ENCODE results near the gene SLC37A4.
A peak's percentile ranks its signal among the peaks of the same experiment; 100 is the strongest.

Gene SLC37A4

DNA sequence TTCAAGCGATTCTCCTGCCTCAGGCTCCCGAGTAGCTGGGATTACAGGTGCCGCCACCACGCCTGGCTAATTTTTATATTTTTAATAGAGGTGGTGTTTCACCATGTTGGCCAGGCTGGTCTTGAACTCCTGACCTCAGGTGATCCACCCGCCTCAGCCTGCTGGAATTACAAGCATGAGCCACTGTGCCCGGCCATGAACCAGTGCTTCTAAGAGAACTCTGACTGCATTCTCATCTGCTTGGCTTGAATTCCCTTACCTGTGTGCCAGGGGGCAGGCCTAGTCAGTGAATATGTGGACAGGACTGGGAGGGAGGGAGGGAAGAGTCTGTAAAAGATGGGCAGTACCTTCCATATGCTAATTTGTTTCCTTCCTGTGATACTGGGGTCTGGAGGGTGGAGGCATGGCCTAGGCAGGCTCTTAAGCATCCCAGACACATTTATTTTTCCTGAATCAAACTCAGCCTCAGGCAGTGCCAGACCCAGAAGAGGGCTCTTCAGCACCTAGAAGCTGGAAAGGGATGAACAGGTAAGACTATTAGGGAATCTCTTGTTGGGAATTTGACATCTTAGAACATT, 19.1 kb downstream of the SLC37A4 start:
- DNase-seq (ENCODE audit: low spot score), result no peak
- in situ Hi-C loops (cut with MboI; ENCODE audit: low pct_unique_long_range_greater_than_20kb, low sequenced_read_pairs, unreplicated experiment), result no loop called here
- TF ChIP-seq CTCF (IDR thresholded peaks at IDR 0.05; ENCODE audit: extremely low read depth, insufficient read depth, missing control alignments), result no peak

DNA sequence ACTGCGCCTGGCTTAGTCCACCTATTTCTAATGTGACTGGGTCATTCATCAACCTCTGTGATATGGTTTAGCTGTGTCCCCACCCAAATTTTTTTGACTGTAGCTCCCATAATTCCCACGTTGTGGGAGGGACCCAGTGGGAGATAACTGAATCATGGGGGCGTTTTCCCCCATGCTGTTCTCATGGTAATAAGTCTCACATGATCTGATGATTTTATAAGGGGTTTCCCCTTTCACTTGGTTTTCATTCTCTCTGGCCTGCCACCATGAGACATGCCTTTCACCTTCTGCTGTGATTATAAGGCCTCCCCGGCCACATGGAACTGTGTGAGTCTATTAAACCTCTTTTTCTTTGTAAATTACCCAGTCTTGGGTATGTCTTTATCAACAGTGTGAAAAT, 24.0 kb downstream of the SLC37A4 start:
- TF ChIP-seq CTCF (IDR thresholded peaks at IDR 0.05; ENCODE audit: extremely low read depth, insufficient read depth, missing control alignments), result no peak
- DNase-seq (ENCODE audit: low spot score), result no peak
- in situ Hi-C loops (cut with MboI; ENCODE audit: low pct_unique_long_range_greater_than_20kb, low sequenced_read_pairs, unreplicated experiment), result no loop called here

DNA sequence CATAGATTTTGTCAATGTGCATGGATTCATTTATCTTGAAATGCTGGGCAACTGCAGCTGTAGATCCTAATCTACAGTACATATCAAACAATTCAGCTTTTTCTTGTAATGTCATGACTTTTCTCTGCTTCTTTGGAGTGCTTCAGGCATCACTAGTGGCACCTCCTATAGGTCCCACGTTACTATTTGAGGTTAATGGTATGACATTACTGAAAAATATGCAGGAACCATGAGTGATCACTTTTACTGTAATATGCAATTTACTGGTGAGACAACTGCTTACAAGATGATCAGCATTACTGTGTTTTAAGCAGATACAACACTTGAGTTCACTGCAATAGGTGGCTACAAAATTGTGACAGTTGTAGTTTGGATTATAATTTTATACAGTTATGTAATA, 29.8 kb downstream of the SLC37A4 start:
- in situ Hi-C loops (cut with MboI; ENCODE audit: low pct_unique_long_range_greater_than_20kb, low sequenced_read_pairs, unreplicated experiment), result no loop called here
- no peak for DNase-seq (ENCODE audit: low spot score)

GRCh38 chr11:118998822-118999221, 31.9 kb downstream of the SLC37A4 start:
- DNase-seq (ENCODE audit: low spot score), result no peak
- in situ Hi-C loops (cut with MboI; ENCODE audit: low pct_unique_long_range_greater_than_20kb, low sequenced_read_pairs, unreplicated experiment), result no loop called here
- no peak for TF ChIP-seq CTCF (IDR thresholded peaks at IDR 0.05; ENCODE audit: extremely low read depth, insufficient read depth, missing control alignments)

More for the DNA sequence above, 29.8 kb downstream of the SLC37A4 start:
- TF ChIP-seq CTCF (IDR thresholded peaks at IDR 0.05; ENCODE audit: extremely low read depth, insufficient read depth, missing control alignments), result no peak

GRCh38 chr11:118998388-118998717, 32.3 kb downstream of the SLC37A4 start:
- in situ Hi-C loops (cut with MboI; ENCODE audit: low pct_unique_long_range_greater_than_20kb, low sequenced_read_pairs, unreplicated experiment), result no loop called here

GRCh38 chr11:118997627-118998387, 32.9 kb downstream of the SLC37A4 start, which contains the start of gene CENATAC:
Gene CENATAC (plus strand): TSS chr11:118998138. CDS start chr11:118998198, 60 bp downstream.
- in situ Hi-C loops (cut with MboI; ENCODE audit: low pct_unique_long_range_greater_than_20kb, low sequenced_read_pairs, unreplicated experiment), result no loop called here
- no peak for TF ChIP-seq CTCF (IDR thresholded peaks at IDR 0.05; ENCODE audit: extremely low read depth, insufficient read depth, missing control alignments)
- peak; percentile 98 for DNase-seq (ENCODE audit: low spot score)

More at GRCh38 chr11:118998388-118998717, 32.3 kb downstream of the SLC37A4 start:
- no peak for DNase-seq (ENCODE audit: low spot score)
- no peak for TF ChIP-seq CTCF (IDR thresholded peaks at IDR 0.05; ENCODE audit: extremely low read depth, insufficient read depth, missing control alignments)
